ENCODE data around the gene CHL1.
A peak's percentile ranks its signal among the peaks of the same experiment; 100 is the strongest.

DNA sequence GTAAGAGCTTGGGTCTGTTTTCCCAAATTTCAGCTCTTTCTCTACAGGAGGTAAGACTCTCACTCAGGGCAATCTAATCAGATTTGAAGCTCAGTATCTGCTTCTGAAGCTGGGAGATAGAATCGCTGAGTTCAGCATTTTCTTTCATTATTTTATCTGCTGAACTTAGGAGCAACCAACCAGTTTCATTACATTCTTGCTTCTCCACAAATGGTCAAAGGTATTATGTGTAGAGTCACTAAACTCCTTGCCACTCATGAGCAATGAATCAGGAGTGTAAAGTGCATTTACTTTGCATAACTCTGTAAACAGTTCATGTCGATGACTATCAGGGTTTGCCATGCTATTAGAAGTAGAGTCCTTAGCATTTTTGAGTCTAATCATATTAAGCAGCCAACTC is 249.4 kb downstream of the CHL1 start:
- TF ChIP-seq MAFK (IDR thresholded peaks at IDR 0.05; ENCODE audit: partially characterized antibody) (peak; percentile 85), REST (IDR thresholded peaks at IDR 0.05) (no peak), MAZ (IDR thresholded peaks at IDR 0.05; ENCODE audit: borderline replicate concordance, low read depth, low read length) (no peak), ZC3H11A (IDR thresholded peaks at IDR 0.05) (no peak), HDAC2 (IDR thresholded peaks at IDR 0.05) (no peak), RCOR1 (IDR thresholded peaks at IDR 0.05; ENCODE audit: low read depth, low read length) (no peak), PHF8 (IDR thresholded peaks at IDR 0.05; ENCODE audit: borderline replicate concordance, low read depth) (no peak), KDM1A (IDR thresholded peaks at IDR 0.05; ENCODE audit: low read depth) (no peak), EP300 (IDR thresholded peaks at IDR 0.05) (no peak), PBX3 (IDR thresholded peaks at IDR 0.05) (no peak), POLR2A (IDR thresholded peaks at IDR 0.05; ENCODE audit: low read length) (no peak), SMC3 (IDR thresholded peaks at IDR 0.05) (no peak)
- TF ChIP-seq, protein P1, sequence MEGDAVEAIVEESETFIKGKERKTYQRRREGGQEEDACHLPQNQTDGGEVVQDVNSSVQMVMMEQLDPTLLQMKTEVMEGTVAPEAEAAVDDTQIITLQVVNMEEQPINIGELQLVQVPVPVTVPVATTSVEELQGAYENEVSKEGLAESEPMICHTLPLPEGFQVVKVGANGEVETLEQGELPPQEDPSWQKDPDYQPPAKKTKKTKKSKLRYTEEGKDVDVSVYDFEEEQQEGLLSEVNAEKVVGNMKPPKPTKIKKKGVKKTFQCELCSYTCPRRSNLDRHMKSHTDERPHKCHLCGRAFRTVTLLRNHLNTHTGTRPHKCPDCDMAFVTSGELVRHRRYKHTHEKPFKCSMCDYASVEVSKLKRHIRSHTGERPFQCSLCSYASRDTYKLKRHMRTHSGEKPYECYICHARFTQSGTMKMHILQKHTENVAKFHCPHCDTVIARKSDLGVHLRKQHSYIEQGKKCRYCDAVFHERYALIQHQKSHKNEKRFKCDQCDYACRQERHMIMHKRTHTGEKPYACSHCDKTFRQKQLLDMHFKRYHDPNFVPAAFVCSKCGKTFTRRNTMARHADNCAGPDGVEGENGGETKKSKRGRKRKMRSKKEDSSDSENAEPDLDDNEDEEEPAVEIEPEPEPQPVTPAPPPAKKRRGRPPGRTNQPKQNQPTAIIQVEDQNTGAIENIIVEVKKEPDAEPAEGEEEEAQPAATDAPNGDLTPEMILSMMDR (IDR thresholded peaks at IDR 0.05): no peak

All from A549 (cell line).